K562 treated with DMSO at 1 percent for 12 hours (cell line): Measurements from ENCODE around the gene F3. TPM values are rescaled to one million over a fixed set of nuclear protein-coding genes. Genes with fewer than 3 reads are reported as not detected.

Experiments used
- total RNA-seq: library from RNA; unstranded; fragments of 300-600 nt; gene quantifications from 2 replicates; pipeline ENCODE4 v1.2.3, GENCODE V29; 2022; ENCODE audit not compliant: insufficient read depth

Gene F3
- total RNA-seq = not detected in 2 replicates

DNA sequence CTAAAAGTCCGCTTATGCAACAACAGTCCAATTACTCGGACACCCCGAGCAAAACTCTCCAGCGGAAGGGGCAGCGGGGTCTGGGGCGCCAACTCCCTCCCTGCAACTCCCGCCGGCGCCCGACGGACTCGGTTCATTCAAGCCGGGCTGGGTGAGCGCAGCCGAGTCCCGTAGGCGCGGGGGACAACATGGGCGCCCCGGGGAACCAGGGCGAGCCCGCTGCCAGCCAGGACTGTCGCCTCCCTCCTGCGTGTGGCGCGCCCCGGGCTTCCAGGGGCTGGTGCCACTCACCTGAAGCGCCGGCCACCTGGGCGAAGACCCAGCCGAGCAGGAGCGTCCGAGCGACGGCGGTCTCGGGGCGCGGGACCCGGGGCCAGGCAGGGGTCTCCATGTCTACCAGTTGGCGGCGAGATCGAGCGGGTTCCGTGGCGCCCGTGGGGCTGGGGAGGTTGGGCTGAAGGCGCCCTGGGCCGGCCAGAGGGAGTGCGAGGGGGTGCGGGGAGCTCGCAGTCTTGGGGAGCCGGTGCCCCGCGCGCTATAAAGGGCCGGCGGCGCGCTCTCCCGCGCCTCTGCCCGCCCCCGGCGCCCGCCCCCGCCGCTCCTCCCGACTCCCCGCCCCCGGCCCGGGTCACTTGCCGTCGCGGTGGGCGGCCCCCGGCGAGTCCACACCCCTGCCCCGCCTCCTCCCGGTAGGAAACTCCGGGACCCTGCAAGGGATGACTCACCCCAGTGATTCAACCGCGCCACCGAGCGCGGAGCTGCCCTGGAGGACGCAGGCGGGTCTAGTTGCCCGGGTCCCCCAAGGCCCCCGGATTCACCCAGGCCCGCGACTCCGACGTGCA lies at the start of gene F3:
F3 (minus strand) TSS at position 514 of the 842 bp plus-strand sequence; CDS start at position 391, 123 bp downstream.

Other genes starting within 250 kb of the F3 start
- gene ABCD3, start 123.4 kb downstream of the F3 start, total RNA-seq = 10.5 and 25.1 TPM in 2 replicates